GM12891 (cell line): ENCODE measurements around the gene KREMEN1.

Experiments used
- DNase-seq: peaks from one replicate; pipeline ENCODE4 v3.0.0; 2011; ENCODE audit warnings: low spot score; ENCODE audit not compliant: insufficient read length
- FAIRE-seq: peaks from 2 replicates; lab custom pipeline; 2011; peaks lifted over from hg19 to GRCh38; lab: Jason Lieb, UNC
- PAX5 ChIP-seq: IDR thresholded peaks from 2 replicates; pipeline ENCODE4 v1.6.1; 2011; ENCODE audit warnings: low read length, moderate library complexity, mild to moderate bottlenecking; ENCODE audit not compliant: insufficient read depth, severe bottlenecking
- POLR2A ChIP-seq: IDR thresholded peaks from 2 replicates; pipeline ENCODE4 v1.6.1; 2011; ENCODE audit warnings: low read depth, low read length, control low read depth
- POLR2AphosphoS5 ChIP-seq: IDR thresholded peaks from 2 replicates; pipeline ENCODE4 v1.6.1; 2011; ENCODE audit warnings: low read depth, low read length, control low read depth
- POU2F2 ChIP-seq: IDR thresholded peaks from 2 replicates; pipeline ENCODE4 v1.6.1; 2011; ENCODE audit warnings: low read depth, mild to moderate bottlenecking, control low read depth, low read length, moderate library complexity
- SPI1 ChIP-seq: IDR thresholded peaks from 2 replicates; pipeline ENCODE4 v1.6.1; 2011; ENCODE audit warnings: low read depth, low read length, control low read depth
- TAF1 ChIP-seq: IDR thresholded peaks from 2 replicates; pipeline ENCODE4 v1.6.1; 2011; ENCODE audit warnings: low read depth, low read length, control low read depth

The KREMEN1 gene

DNA sequence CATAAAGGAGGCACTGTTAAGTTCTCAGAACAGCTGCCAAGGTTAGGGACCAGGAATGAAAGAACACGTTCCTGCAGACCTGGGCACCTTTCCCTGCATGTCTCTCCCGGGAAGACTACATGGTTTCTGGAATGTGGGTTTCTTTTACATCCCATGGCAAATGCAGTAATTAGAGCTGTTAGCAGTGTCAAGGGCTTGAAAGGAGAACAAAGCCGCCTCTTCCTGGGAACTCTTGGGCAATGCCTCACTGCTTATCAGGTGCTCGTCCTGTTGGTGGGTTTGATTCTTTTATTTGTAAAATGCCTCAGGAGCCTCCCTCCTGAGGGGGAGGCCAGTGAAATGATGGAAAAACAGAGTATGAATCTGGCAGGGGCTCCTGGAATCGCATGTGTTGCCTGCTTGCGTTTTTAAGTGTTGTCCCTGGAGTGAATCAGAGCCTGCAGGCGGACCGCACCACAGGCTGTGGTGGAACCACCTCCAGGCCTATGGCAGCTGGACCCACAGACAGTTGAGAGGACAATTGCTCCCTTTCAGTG lies 10.5 kb upstream of the KREMEN1 start:
- TF ChIP-seq PAX5 (no peak), POLR2A (no peak), SPI1 (no peak), POLR2AphosphoS5 (no peak), POU2F2 (no peak), TAF1 (no peak)
- FAIRE-seq (no peak), DNase-seq (no peak)

GRCh38 chr22:29065468-29066190 lies 7.2 kb upstream of the KREMEN1 start:
- DNase-seq (no peak), FAIRE-seq (no peak)
- TF ChIP-seq SPI1 (peak; percentile 17; the same call in 1 of the 2 replicates), POLR2AphosphoS5 (no peak), POU2F2 (no peak), TAF1 (no peak), POLR2A (no peak), PAX5 (no peak)

DNA sequence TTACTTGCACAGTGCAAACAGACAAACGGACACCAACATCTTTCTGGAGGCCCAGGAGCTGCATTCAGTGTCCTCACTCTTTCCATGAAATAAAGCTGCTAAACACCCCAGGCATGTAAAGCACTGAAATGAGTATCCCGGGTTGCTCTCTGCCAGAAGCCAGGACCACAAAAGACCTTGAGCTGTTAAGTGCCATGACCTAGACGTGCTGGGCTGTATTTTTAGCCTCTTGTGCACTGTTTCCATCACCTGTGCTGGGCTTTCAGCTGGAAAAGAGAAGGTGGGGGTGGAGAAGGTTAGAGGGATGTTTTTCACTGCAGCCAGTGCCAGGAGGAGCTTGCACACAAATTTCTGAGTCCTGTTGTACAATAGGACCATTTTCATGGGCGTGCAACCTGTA lies 3.4 kb upstream of the KREMEN1 start:
- DNase-seq (no peak), FAIRE-seq (no peak)
- TF ChIP-seq POLR2A, result no peak
- TF ChIP-seq POU2F2, result no peak
- TF ChIP-seq POLR2AphosphoS5, result no peak
- no peak for TF ChIP-seq PAX5
- TF ChIP-seq TAF1, result no peak
- no peak for TF ChIP-seq SPI1

DNA sequence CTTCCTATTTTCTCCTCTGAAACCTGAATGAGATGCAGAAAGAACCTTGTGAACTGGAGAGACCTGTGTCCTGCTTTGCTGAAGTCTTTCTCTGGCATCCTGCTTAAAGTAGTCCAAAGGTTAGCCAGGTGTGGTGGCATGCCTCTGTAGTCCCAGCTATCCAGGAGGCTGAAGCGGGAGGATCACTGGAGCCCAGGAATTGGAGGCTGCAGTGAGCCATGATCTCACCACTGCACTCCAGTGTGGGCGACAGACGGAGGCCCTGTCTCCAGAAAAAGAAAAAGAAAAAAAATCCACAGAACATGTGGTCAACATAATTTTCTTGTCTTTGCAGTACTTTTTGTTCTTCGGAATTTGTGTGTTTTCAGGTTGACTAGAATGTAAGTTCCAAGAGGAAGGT lies 2.3 kb upstream of the KREMEN1 start:
- TF ChIP-seq PAX5 (no peak), TAF1 (no peak), POU2F2 (no peak), POLR2A (no peak), POLR2AphosphoS5 (no peak), SPI1 (no peak)
- no peak for FAIRE-seq

DNA sequence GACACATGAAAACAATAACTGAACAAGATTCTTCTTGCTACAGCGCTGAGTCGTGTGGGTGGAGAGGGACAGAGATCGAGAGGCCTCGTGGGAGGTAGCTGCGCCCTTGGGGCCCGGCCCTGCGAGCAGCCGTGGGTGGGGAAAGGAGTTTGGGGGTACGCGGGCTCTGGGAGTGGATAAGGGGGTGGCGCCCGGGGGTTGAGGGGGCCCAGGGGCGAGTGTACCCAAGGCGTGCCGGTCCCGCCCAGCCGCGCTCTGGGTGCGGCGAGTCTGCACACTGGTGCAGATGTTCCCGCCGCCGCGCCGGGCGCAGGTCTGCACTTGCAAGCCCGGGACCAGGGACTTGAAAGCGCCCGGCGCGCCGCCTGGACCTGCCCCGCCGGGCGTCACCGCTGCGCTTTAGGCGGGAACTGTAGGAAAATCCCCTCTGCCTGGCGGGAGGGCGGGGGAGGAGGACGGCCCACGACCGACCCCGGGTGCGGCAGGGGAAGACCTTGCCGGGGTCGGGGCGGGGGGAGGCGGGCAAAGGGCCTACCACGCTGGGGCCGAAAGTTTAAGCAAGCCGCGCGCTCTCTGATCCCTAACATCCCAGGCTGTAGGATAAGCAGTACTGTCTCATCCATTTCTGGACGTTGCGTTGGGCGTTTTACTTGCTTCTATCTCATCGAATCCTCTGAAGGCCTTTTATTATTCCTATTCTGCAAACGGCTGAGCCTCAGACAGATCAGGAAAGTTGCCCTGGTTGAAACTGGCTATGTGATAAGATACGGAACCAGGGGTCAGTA lies 1.4 kb upstream of the KREMEN1 start:
- no peak for TF ChIP-seq PAX5
- DNase-seq (no peak), FAIRE-seq (peak; percentile 84)

More for the DNA sequence above, 2.3 kb upstream of the KREMEN1 start:
- DNase-seq, result no peak

GRCh38 chr22:29072193-29072978 lies 449 bp upstream of the KREMEN1 start:
- TF ChIP-seq POU2F2 (no peak), POLR2AphosphoS5 (no peak), TAF1 (no peak), SPI1 (no peak), POLR2A (no peak), PAX5 (no peak)
- DNase-seq (peak; percentile 91), FAIRE-seq (peak; percentile 92)

GRCh38 chr22:29073618-29074275 lies 912 bp downstream of the KREMEN1 start:
- FAIRE-seq (no peak), DNase-seq (no peak)
- TF ChIP-seq SPI1, result no peak
- TF ChIP-seq TAF1, result no peak

DNA sequence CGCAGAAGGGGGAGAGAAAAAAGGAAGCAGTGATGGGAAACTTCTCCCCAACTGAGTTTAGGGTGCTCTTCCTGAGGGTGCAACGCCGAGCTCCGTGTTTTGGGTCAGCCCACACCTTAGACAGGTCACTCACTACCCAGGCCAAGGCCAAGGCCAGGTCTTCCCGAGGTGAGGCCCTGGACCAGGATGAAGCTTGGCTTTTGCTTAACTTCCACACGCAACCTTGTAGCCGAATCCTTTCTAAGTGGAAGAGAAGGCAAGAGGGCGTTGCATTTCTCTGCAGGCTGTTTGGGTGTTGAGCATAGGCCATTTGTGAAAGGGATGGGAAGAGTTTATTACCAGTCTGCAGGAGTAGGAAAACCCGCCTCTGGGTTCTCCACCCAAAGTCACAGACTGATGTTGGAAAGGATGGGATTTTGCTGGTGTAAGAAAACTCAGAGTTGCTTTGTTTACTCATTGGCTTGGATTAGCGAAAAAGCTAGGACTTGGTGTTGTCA lies 1.5 kb downstream of the KREMEN1 start:
- FAIRE-seq, result no peak

DNA sequence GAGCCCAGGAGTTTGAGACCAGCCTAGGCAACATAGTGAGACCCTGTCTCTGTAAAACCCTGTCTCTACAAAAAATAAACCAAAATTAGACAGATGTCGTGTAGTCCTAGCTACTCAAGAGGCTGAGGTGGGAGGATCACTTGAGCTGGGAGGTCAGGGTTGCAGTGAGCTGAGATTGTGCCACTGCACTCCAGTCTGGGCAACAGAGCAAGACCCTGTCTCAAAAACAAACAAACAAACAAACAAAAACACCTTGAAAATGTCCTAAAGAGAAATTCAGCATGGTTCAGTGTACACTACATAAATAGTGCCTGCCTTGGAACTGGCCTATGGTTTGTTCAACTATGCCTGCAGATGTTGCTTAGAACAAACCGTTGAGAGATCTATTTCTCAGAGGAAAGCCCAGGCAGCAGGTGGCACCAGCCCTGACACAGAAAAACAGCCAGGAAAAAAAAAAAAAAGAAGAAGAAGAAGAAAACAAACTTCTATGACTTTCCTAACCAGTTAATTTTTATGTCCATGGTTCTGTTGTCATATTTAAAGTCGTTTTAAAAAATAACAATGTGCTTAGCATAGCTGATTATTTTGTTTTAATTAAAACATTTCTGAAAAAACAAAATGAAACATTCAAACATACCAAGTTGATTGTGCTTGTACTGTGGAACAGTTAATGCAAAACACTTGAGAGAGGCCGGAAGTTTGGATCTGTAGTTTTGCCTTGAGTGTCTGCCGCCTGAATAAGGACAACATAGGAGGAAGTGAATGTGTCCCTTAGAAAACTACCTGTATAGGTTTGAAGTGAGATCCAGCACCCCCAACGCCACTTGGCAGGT lies 5.4 kb downstream of the KREMEN1 start:
- TF ChIP-seq PAX5 (no peak), TAF1 (no peak), POLR2AphosphoS5 (no peak), POU2F2 (no peak), POLR2A (no peak), SPI1 (no peak)
- no peak for DNase-seq
- FAIRE-seq, result no peak

More for the DNA sequence above, 1.5 kb downstream of the KREMEN1 start:
- TF ChIP-seq PAX5, result no peak
- no peak for TF ChIP-seq POLR2A
- TF ChIP-seq POU2F2, result no peak
- TF ChIP-seq TAF1, result no peak
- TF ChIP-seq SPI1, result no peak
- DNase-seq, result no peak
